ENCODE measurements around the gene MCF2L2. TPM values are rescaled to one million over a fixed set of nuclear protein-coding genes. Genes with fewer than 3 reads are reported as not detected.
"Not testable (repeated sequence)": the region's sequence is repeated elsewhere in the genome, so short reads cannot be mapped to it uniquely, and the experiment has no call there.

Gene MCF2L2
- total and polyA plus RNA-seq, 5 donors from 2014 or later = 2.1 to 20.7 (median 4.0) TPM

DNA sequence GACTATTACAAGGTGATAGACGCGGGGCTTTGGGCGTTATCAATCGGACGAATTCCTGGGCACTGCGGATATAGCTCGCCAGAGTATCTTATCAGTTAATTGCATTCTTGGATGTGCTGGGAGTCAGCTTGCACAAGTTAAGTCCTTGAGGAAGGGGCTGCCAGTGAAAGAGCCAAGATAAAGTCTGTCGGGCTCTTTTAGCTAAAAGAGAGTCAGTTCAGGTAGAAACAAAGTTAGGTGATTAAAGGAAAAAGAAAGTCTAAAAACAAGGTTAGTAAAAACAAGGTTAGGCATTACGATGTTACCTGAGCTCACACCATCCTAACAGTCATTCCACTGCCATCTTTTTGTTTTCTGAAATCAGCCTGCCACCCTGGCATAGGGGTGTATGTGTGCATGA lies 6.1 kb upstream of the MCF2L2 start:
- Histone ChIP-seq H3K27me3 (ENCODE audit: control insufficient read depth, insufficient read depth, low read length) (no peaks in the 10 kb centered on the region), H3K27ac (ENCODE audit: insufficient read depth, low read length, poor library complexity, severe bottlenecking) (no peak overlapping the region), H3K36me3 (ENCODE audit: control insufficient read depth, insufficient read depth, low read length) (no peaks in the 10 kb centered on the region), H3K4me3 (ENCODE audit: low read depth, low read length) (no peak overlapping the region), H3K9me3 (ENCODE audit: control insufficient read depth in 2 of 2, low read length in 2 of 2) (no peaks in the 10 kb centered on the region), H3K4me1 (ENCODE audit: control insufficient read depth, insufficient read depth, low read length, poor library complexity, severe bottlenecking) (peaks cover 34% of the 10 kb centered on the region)
- H3K4me1 Mint-ChIP-seq = peaks cover 6 to 34% (median 24%) of the 10 kb centered on the region in 4 donors
- no peaks in the 10 kb centered on the region for H3K27me3 Mint-ChIP-seq
- H3K9me3 Mint-ChIP-seq = peaks cover 0 to under 1% (median 0%) of the 10 kb centered on the region in 7 donors
- H3K27ac Mint-ChIP-seq = peak overlapping the region in 1 of 3 donors; percentile 68
- ATAC-seq (ENCODE audit: low read depth in 2 of 2) (no peak), DNase-seq (no peak)
- no peaks in the 10 kb centered on the region for H3K36me3 Mint-ChIP-seq
- no peak overlapping the region for H3K4me3 Mint-ChIP-seq

DNA sequence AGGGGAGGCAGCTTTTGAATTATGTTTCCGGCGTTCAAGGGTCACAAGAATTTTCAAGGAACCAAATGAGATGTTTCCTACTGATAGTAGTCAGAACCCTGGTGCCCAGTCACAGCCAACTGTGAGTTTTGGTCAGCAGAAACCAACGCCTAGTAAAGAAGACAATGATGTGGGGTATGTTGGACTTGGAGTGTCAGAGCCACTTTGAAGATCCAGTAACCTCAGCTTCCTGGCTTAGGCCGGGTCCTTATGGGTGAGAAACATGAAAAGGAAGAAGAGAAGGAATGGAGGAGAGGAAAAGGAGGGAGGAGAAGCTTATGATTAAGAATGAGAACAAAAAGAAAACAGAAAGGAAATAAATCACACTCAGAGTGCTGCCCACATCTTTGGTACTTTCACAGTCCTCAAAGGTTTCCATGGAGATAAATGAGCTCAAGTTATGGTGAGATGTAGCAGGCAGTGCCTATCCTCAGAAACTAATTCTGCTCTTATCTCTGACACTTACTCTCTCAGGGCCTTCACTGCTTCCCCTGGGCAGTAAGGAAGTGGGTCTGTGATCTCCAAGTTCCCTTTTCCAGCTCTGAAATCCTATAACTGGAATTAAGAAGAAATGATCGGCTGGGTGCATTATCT lies 2.0 kb upstream of the MCF2L2 start:
- peak overlapping the region in 1 of 3 donors; percentile 8 for H3K27ac Mint-ChIP-seq
- H3K9me3 Mint-ChIP-seq = no peaks in the 10 kb centered on the region
- Histone ChIP-seq H3K27me3 (ENCODE audit: control insufficient read depth, insufficient read depth, low read length) (no peaks in the 10 kb centered on the region), H3K4me3 (ENCODE audit: low read depth, low read length) (no peak overlapping the region), H3K27ac (ENCODE audit: insufficient read depth, low read length, poor library complexity, severe bottlenecking) (no peak overlapping the region), H3K4me1 (ENCODE audit: control insufficient read depth, insufficient read depth, low read length, poor library complexity, severe bottlenecking) (peaks cover 27% of the 10 kb centered on the region), H3K9me3 (ENCODE audit: control insufficient read depth in 2 of 2, low read length in 2 of 2) (no peaks in the 10 kb centered on the region), H3K36me3 (ENCODE audit: control insufficient read depth, insufficient read depth, low read length) (no peaks in the 10 kb centered on the region)
- peak overlapping the region; percentile 1 to 85 (median 73) for H3K4me3 Mint-ChIP-seq
- DNase-seq = peak in 1 of 3 donors; percentile 60
- no peak for ATAC-seq (ENCODE audit: low read depth in 2 of 2)
- H3K36me3 Mint-ChIP-seq = no peaks in the 10 kb centered on the region
- no peaks in the 10 kb centered on the region for H3K27me3 Mint-ChIP-seq
- H3K4me1 Mint-ChIP-seq = peaks cover 12 to 34% (median 24%) of the 10 kb centered on the region in 4 donors

DNA sequence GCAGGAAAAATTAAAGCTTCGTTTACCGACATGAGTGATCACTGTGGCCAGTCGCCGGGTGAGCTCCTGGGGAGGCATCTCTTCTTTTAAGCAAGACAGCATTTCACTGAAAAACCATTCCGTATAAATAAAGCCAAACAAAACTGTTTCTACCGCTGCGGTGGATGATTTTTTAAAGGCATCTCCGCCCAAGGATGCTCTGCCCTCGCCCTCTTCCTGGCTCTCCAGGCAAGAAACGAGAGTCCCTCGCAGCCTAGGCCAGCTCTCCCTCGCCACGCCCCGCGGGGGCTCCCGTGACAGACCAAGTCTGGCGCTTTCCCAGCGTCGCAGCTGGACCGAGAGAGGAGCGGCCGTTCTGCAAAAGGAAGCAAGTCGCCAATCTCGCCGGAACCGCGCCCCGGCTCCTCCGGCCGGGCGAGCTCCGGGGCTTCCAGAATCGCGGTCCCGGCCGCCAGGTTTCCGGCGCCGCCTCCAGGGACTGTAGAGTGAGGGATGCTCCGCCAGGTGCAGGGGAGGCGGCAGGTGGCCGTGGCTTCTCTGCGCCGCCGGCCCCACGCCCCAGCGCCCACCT lies 458 bp downstream of the MCF2L2 start:
- Histone ChIP-seq H3K36me3 (ENCODE audit: control insufficient read depth, insufficient read depth, low read length) (no peaks in the 10 kb centered on the region), H3K27me3 (ENCODE audit: control insufficient read depth, insufficient read depth, low read length) (no peaks in the 10 kb centered on the region), H3K4me1 (ENCODE audit: control insufficient read depth, insufficient read depth, low read length, poor library complexity, severe bottlenecking) (peaks cover 25% of the 10 kb centered on the region)

GRCh38 chr3:183427196-183427875 lies 1.1 kb downstream of the MCF2L2 start:
- Histone ChIP-seq H3K4me3 (ENCODE audit: low read depth, low read length) (peak overlapping the region; percentile 83), H3K27ac (ENCODE audit: insufficient read depth, low read length, poor library complexity, severe bottlenecking) (peak overlapping the region; percentile 53), H3K4me1 (ENCODE audit: control insufficient read depth, insufficient read depth, low read length, poor library complexity, severe bottlenecking) (peaks cover 25% of the 10 kb centered on the region), H3K9me3 (ENCODE audit: control insufficient read depth in 2 of 2, low read length in 2 of 2) (no peaks in the 10 kb centered on the region), H3K36me3 (ENCODE audit: control insufficient read depth, insufficient read depth, low read length) (no peaks in the 10 kb centered on the region), H3K27me3 (ENCODE audit: control insufficient read depth, insufficient read depth, low read length) (no peaks in the 10 kb centered on the region)
- Mint-ChIP-seq H3K27ac (peak overlapping the region in 1 of 3 donors; percentile 65), H3K4me3 (peak overlapping the region; percentile 84 to 98 (median 88)), H3K27me3 (no peaks in the 10 kb centered on the region), H3K9me3 (peaks cover 0 to 2% (median 0%) of the 10 kb centered on the region in 7 donors), H3K36me3 (no peaks in the 10 kb centered on the region), H3K4me1 (peaks cover 19 to 38% (median 23%) of the 10 kb centered on the region in 4 donors)
- ATAC-seq (ENCODE audit: low read depth in 2 of 2) = no peak
- no peak for DNase-seq

More for the DNA sequence above, 458 bp downstream of the MCF2L2 start:
- Mint-ChIP-seq H3K4me1 (peaks cover 19 to 38% (median 23%) of the 10 kb centered on the region in 4 donors), H3K27ac (peak overlapping the region in 1 of 3 donors; percentile 65), H3K9me3 (peaks cover 0 to 2% (median 0%) of the 10 kb centered on the region in 7 donors), H3K27me3 (no peaks in the 10 kb centered on the region), H3K36me3 (no peaks in the 10 kb centered on the region), H3K4me3 (peak overlapping the region; percentile 84 to 98 (median 88))
- Histone ChIP-seq H3K9me3 (ENCODE audit: control insufficient read depth in 2 of 2, low read length in 2 of 2) (no peaks in the 10 kb centered on the region), H3K27ac (ENCODE audit: insufficient read depth, low read length, poor library complexity, severe bottlenecking) (peak overlapping the region; percentile 53), H3K4me3 (ENCODE audit: low read depth, low read length) (peak overlapping the region; percentile 83)
- DNase-seq = peak in 2 of 3 donors; percentile 24 to 36
- peak; percentile 8 to 9 for ATAC-seq (ENCODE audit: low read depth in 2 of 2)

DNA sequence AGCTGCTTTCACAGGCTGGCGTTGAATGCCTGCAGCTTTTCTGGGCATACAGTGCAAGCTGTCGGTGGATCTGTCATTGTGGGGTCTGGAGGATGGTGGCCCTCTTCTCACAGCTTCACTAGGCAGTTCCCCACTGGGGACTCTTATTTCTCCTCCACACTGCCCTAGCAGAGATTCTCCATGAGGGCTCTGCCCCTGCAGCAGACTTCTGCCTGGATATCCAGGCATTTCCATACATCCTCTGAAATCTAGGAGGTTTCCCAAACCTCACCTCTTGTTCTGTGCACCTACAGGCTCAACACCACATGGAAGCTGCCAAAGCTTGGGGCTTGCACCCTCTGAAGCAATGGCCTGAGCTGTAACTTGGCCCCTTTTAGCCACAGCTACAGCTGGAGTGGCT lies 9.6 kb downstream of the MCF2L2 start:
- H3K4me1 ChIP-seq (ENCODE audit: control insufficient read depth, insufficient read depth, low read length, poor library complexity, severe bottlenecking); H3K27me3 ChIP-seq (ENCODE audit: control insufficient read depth, insufficient read depth, low read length); H3K36me3 Mint-ChIP-seq; H3K27ac ChIP-seq (ENCODE audit: insufficient read depth, low read length, poor library complexity, severe bottlenecking); H3K27me3 Mint-ChIP-seq; H3K4me3 Mint-ChIP-seq; H3K4me3 ChIP-seq (ENCODE audit: low read depth, low read length); H3K4me1 Mint-ChIP-seq; DNase-seq; H3K36me3 ChIP-seq (ENCODE audit: control insufficient read depth, insufficient read depth, low read length); ATAC-seq (ENCODE audit: low read depth in 2 of 2); H3K27ac Mint-ChIP-seq: not testable (repeated sequence)
- peaks cover 4 to 29% (median 15%) of the 10 kb centered on the region in 7 donors for H3K9me3 Mint-ChIP-seq
- peaks cover 14 to 32% of the 10 kb centered on the region in 2 experiments for H3K9me3 ChIP-seq (ENCODE audit: control insufficient read depth in 2 of 2, low read length in 2 of 2)

DNA sequence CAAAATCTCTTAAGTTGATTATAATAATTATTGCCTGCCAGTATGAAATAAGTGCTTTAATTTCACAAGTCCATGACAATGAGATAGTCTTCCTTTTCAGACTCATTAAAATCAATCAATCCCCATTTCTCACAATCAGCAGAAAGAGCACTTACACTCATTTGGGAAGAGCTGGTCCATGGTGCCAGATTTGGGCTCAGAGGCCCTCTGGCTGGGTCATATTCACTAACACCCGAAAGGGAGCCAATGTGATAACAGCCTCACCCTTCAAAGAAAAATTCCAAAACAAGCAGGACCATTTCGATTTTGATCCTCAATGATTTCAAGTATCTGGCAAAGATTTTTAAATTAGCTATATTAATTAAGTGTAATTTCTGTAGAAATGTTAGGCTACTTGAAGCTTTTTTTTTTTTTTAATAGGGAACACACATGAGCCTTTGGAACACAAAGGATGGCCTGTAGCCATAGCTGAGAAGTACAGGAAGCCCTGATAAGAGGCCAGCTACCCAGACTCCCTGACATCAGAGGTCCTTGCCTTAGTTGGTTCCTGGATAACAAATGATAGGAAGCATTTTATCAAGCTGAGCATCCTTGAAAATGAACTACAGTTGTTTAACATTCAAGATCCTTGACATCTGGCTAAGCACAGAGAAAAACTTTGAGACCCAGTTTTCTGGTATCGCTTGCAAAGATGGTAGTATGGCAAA lies 17.1 kb downstream of the MCF2L2 start:
- Mint-ChIP-seq H3K27ac (peak overlapping the region in 1 of 3 donors; percentile 57), H3K9me3 (no peaks in the 10 kb centered on the region), H3K36me3 (no peaks in the 10 kb centered on the region), H3K4me1 (peaks cover 4 to 13% (median 7%) of the 10 kb centered on the region in 4 donors), H3K27me3 (no peaks in the 10 kb centered on the region), H3K4me3 (no peak overlapping the region)
- Histone ChIP-seq H3K36me3 (ENCODE audit: control insufficient read depth, insufficient read depth, low read length) (no peaks in the 10 kb centered on the region), H3K27me3 (ENCODE audit: control insufficient read depth, insufficient read depth, low read length) (no peaks in the 10 kb centered on the region), H3K4me1 (ENCODE audit: control insufficient read depth, insufficient read depth, low read length, poor library complexity, severe bottlenecking) (no peaks in the 10 kb centered on the region), H3K9me3 (ENCODE audit: control insufficient read depth in 2 of 2, low read length in 2 of 2) (no peaks in the 10 kb centered on the region), H3K27ac (ENCODE audit: insufficient read depth, low read length, poor library complexity, severe bottlenecking) (no peak overlapping the region), H3K4me3 (ENCODE audit: low read depth, low read length) (no peak overlapping the region)
- DNase-seq = no peak
- ATAC-seq (ENCODE audit: low read depth in 2 of 2) = no peak

- H3K9me3 Mint-ChIP-seq = no peaks in the 10 kb centered on the region
- H3K9me3 ChIP-seq (ENCODE audit: control insufficient read depth in 2 of 2, low read length in 2 of 2) = no peaks in the 10 kb centered on the region
- no peak overlapping the region for H3K27ac Mint-ChIP-seq
- no peak overlapping the region for H3K27ac ChIP-seq (ENCODE audit: insufficient read depth, low read length, poor library complexity, severe bottlenecking)
- H3K36me3 Mint-ChIP-seq = no peaks in the 10 kb centered on the region
- no peaks in the 10 kb centered on the region for H3K4me1 ChIP-seq (ENCODE audit: control insufficient read depth, insufficient read depth, low read length, poor library complexity, severe bottlenecking)
- DNase-seq (no peak), ATAC-seq (ENCODE audit: low read depth in 2 of 2) (no peak)
- no peaks in the 10 kb centered on the region for H3K36me3 ChIP-seq (ENCODE audit: control insufficient read depth, insufficient read depth, low read length)
- no peak overlapping the region for H3K4me3 Mint-ChIP-seq
- peaks cover 4 to 17% (median 9%) of the 10 kb centered on the region in 4 donors for H3K4me1 Mint-ChIP-seq
- H3K27me3 Mint-ChIP-seq = no peaks in the 10 kb centered on the region
- H3K27me3 ChIP-seq (ENCODE audit: control insufficient read depth, insufficient read depth, low read length) = no peaks in the 10 kb centered on the region
- H3K4me3 ChIP-seq (ENCODE audit: low read depth, low read length) = no peak overlapping the region
Observed at GRCh38 chr3:183410759-183411158, 17.7 kb downstream of the MCF2L2 start.
